GM19395 (cell line): Measurements from ENCODE around the gene MUC5B.
A peak's percentile ranks its signal among the peaks of the same experiment; 100 is the strongest.
"Not testable (repeated sequence)": the region's sequence is repeated elsewhere in the genome, so short reads cannot be mapped to it uniquely, and the experiment has no call there.

ENCODE experiments used
- ATAC-seq: cut with Tn5 transposase; IDR thresholded peaks from one replicate; pipeline ENCODE4 v1.9.1; 2021; ENCODE audit warnings: mild to moderate bottlenecking, moderate library complexity; ENCODE audit not compliant: unreplicated experiment

Gene MUC5B

GRCh38 chr11:1261241-1262071 is 38.6 kb downstream of the MUC5B start:
- no peak for ATAC-seq

GRCh38 chr11:1262172-1263006 is 39.5 kb downstream of the MUC5B start:
- peak; percentile 91 for ATAC-seq

GRCh38 chr11:1263010-1263409 is 40.1 kb downstream of the MUC5B start:
- peak; percentile 25 for ATAC-seq

- ATAC-seq = not testable (repeated sequence)
Measured at GRCh38 chr11:1264444-1264843, 41.6 kb downstream of the MUC5B start.

GRCh38 chr11:1265480-1265879 is 42.6 kb downstream of the MUC5B start:
- ATAC-seq = not testable (repeated sequence)

- not testable (repeated sequence) for ATAC-seq
Measured at GRCh38 chr11:1266976-1267375, 44.1 kb downstream of the MUC5B start.

GRCh38 chr11:1267441-1268100 is 44.7 kb downstream of the MUC5B start:
- no peak for ATAC-seq

- no peak for ATAC-seq
Measured at GRCh38 chr11:1269957-1270356, 47.1 kb downstream of the MUC5B start.

- no peak for ATAC-seq
Measured at GRCh38 chr11:1270476-1270875, 47.6 kb downstream of the MUC5B start.

GRCh38 chr11:1271002-1271401 is 48.1 kb downstream of the MUC5B start:
- no peak for ATAC-seq

- ATAC-seq = no peak
Measured at GRCh38 chr11:1271406-1271805, 48.5 kb downstream of the MUC5B start.

GRCh38 chr11:1271927-1272326 is 49.1 kb downstream of the MUC5B start:
- ATAC-seq = no peak

- ATAC-seq = no peak
Measured at GRCh38 chr11:1272531-1272930, 49.7 kb downstream of the MUC5B start.

- ATAC-seq = no peak
Measured at GRCh38 chr11:1274501-1274900, 51.6 kb downstream of the MUC5B start.

- ATAC-seq = no peak
Measured at GRCh38 chr11:1275021-1275420, 52.2 kb downstream of the MUC5B start.

GRCh38 chr11:1276041-1276790 is 53.4 kb downstream of the MUC5B start:
- no peak for ATAC-seq

GRCh38 chr11:1276866-1277615 is 54.2 kb downstream of the MUC5B start:
- no peak for ATAC-seq

- no peak for ATAC-seq
Measured at GRCh38 chr11:1277936-1278512, 55.2 kb downstream of the MUC5B start.

GRCh38 chr11:1278766-1279673 is 56.2 kb downstream of the MUC5B start:
- ATAC-seq = no peak
